ENCODE data around the gene LY6G6D.

DNA sequence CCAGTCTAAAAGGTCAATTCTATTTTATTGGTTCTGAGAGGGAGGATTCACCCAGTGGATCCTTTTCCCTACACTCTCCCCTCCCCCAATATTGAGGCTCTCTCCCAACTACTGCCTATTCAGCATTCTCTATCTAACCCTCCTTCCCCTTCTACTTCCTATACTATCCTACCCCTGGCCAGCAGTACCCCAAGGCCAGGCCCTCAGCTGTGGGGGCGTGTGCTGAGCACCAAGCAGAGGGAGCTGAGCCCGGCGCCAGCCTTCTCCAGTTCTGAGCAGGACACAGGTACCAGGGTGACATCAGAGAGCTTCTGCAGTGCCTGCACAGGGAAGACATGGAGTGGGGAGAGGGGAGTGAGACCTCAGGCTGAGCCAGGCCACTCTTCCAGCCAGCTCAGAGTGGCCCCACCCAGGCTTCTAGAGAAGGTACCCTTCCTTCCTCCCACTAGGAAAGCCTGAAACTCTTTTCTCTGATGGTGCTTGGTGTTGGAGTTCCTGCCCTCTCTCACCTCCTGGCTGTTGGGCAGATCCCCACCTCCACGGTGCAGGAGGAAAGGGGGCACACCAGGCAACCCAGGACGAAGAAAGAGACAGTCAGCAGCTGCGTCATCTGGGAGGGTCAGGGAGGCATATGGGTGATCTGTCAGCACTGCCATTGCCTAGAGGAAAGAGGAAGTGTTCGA, 12.0 kb downstream of the LY6G6D start:
- TF ChIP-seq, protein P1, sequence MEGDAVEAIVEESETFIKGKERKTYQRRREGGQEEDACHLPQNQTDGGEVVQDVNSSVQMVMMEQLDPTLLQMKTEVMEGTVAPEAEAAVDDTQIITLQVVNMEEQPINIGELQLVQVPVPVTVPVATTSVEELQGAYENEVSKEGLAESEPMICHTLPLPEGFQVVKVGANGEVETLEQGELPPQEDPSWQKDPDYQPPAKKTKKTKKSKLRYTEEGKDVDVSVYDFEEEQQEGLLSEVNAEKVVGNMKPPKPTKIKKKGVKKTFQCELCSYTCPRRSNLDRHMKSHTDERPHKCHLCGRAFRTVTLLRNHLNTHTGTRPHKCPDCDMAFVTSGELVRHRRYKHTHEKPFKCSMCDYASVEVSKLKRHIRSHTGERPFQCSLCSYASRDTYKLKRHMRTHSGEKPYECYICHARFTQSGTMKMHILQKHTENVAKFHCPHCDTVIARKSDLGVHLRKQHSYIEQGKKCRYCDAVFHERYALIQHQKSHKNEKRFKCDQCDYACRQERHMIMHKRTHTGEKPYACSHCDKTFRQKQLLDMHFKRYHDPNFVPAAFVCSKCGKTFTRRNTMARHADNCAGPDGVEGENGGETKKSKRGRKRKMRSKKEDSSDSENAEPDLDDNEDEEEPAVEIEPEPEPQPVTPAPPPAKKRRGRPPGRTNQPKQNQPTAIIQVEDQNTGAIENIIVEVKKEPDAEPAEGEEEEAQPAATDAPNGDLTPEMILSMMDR (IDR thresholded peaks at IDR 0.05): no peak
- TF ChIP-seq POLR2A (IDR thresholded peaks at IDR 0.05): no peak
